GM12801 (cell line): Measurements from ENCODE around the gene TFF1.

Experiments
- TF ChIP-seq, protein P1 (sequence below): IDR thresholded peaks from one replicate; pipeline ENCODE4 v1.5.1; 2011; ENCODE audit warnings: control low read depth; ENCODE audit not compliant: insufficient read length; ENCODE audit errors: extremely low read depth

TFF1 gene

DNA sequence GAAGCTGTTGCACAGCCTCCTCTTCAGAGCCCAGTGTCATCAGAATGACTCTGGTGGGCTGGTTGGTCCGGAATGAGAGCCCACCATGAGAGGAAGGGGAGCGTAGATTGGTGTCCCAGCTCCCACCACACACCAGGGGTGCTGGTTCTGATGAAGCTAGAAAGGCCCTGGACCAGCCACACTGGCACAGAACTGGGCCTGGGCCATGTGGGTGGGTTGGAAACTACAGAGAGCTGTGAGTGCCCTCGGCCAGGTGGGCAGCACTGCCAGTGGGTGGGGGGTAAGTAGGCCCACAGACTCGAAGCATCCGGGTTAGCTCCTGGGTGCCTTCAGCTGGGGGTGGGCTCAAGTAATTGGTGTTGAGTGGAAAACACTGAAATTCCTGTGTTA is 11.6 kb upstream of the TFF1 start:
- TF ChIP-seq, protein P1, sequence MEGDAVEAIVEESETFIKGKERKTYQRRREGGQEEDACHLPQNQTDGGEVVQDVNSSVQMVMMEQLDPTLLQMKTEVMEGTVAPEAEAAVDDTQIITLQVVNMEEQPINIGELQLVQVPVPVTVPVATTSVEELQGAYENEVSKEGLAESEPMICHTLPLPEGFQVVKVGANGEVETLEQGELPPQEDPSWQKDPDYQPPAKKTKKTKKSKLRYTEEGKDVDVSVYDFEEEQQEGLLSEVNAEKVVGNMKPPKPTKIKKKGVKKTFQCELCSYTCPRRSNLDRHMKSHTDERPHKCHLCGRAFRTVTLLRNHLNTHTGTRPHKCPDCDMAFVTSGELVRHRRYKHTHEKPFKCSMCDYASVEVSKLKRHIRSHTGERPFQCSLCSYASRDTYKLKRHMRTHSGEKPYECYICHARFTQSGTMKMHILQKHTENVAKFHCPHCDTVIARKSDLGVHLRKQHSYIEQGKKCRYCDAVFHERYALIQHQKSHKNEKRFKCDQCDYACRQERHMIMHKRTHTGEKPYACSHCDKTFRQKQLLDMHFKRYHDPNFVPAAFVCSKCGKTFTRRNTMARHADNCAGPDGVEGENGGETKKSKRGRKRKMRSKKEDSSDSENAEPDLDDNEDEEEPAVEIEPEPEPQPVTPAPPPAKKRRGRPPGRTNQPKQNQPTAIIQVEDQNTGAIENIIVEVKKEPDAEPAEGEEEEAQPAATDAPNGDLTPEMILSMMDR = no peak

DNA sequence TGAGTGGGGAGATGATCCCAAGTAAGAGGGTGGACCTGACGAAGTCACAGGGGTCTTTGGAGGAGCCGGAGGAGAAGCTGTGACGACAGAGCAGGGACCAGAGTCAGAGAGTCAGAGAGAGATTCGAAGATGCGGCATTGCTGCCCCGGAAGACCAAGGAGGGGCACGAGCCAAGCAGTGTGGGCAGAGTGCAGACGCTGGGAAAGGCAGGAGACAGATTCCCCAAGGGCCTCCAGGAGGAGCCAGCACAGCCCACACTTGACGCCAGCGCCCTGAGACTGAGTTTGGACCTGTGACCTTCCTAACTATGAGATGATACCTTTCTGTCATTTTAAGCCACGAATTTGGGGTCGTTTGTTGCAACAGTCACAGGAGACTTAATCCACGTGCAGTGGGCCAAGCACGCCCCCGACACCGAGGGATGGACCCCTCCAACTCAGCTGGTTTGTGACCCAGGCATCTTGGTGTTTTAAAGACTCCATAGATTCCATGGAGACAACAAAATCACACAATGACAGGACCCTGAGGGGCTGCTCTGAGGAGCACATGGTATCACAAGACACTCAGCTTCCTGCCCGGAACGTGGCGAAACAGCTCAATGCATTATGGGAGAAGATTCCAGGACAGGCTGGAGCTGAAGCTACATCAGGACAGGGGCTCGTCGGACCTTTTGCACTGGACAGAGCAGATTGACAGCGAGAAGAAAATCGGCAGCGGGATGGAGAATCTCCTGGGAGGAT is 11.0 kb upstream of the TFF1 start:
- TF ChIP-seq, protein P1 = no peak

DNA sequence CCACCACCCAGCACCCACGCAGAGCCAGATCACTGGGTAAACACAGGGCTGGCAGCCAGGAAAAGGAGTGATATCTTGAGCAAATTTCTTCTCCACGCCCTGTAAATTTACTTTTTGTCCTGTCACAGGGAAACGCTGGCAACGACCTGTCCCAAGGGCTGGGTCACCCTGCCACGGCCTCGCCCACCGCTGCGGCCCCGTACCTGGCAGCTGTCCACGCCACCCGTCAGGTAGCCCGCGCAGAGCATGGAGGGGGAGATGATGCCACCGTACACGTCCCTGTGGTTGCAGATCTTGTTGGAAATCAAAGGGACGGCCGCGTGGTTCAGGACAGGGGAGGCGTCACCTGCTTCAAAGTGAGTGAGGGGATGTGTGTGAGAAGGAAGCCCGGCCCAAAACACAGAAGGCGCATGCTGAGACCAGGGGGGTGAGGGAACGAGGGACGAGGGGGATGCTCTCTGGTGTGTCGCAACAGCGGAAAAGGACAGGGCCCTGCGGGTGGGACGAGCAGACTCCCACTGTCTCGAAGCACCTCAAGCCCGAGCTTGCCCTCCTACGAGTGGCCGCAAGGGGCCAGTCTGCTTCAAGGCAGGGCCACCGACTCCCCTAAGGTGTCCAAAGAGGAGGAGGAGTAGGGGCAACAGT is 10.1 kb upstream of the TFF1 start:
- TF ChIP-seq, protein P1 = no peak

DNA sequence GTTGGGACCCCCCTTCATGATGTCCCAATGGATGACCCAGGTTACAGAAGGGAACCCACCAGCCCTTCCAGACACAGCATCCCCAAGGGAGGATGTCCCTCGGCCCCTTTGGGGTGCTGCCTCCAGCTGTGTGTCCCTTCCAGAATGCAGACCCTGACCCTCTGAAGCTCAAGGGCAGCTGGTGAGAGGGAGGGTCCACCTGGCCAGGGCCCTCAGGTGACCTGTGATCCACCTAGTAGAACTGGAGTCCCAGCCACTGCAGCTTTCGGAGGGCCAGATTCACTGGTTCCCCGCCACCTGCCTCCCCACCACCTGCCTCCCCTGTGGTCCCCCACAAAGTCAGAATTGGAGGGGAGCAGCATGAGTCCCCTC is 9.6 kb upstream of the TFF1 start:
- TF ChIP-seq, protein P1 = no peak

DNA sequence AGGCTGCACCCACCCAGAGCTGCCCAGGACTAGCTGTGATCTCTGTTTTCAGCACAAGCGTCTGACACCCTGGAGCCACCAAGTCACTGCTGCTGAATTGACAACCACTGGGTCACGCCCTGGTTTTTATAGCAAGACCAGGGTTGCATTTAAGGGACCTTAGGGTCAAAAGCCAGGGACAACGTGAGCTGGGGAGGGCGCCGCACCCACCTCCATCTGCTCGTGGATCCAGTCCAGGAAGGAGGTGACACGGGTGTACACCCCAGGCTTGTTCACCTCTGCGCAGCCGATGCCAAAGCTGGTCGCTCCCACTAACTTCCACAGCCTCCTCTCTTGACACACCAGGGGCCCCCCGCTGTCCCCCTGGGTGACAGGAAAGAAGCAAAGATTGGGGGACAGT is 9.2 kb upstream of the TFF1 start:
- TF ChIP-seq, protein P1 = no peak

DNA sequence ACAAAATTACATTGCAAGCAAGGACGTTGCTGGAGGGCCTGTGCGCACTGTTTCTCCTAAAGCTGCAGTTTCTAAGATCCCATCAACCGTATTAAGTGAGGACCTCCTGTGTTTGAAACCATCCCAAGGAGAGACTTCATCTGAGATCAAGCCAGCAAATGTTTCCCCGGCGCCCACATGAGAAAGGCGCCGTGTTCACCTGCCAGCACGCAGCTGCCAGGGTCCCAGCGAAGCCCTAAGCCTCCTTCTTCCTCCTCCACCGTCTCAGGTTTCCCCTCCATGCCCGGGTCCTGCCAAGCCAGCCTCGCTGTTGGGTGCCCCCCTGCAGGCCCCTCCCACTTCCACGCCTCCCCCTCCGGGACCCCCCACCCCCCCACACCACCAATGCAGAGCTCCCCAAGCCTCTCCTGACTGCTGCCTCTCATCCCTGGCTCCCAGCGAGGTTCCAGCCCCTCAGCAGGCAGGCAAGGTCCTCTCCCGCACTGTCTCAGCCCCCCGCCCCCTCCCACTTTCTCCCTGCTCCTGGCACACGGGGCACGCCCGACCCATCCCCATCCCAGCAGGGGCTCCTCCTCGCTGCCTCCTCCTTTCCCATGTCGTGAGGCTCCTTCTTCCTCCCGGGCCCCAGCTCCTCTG is 8.6 kb upstream of the TFF1 start:
- TF ChIP-seq, protein P1 = no peak

DNA sequence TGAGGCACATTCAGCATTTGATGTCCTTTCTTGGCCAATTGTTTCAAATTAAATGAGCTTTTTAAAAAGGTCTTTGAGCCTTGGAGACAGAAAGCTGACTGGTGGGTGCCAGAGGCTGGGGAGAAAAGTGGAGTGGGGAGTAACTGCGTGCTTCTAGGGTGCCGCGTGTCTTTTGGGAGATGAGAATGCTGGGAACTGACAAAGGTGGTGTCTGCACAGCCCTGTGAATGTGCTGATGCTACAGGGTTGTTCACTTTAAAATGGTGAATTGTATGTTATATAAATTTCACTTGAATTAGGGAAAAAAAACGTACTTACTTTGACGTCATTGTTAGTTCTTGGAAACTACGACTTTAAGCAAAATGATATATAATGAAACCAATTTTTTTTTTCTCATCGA is 8.1 kb upstream of the TFF1 start:
- TF ChIP-seq, protein P1 = no peak
